ENCODE results near the gene SLC25A20.
"Not testable (repeated sequence)": the region's sequence is repeated elsewhere in the genome, so short reads cannot be mapped to it uniquely, and the experiment has no call there.

SLC25A20 gene

GRCh38 chr3:48845170-48845569 is 53.5 kb downstream of the SLC25A20 start:
- DNase-seq = peak; percentile 6 to 10

- no peak for DNase-seq
Measured at GRCh38 chr3:48837163-48837562, 61.5 kb downstream of the SLC25A20 start.

- no peak for DNase-seq
Measured at GRCh38 chr3:48835650-48836366, 62.9 kb downstream of the SLC25A20 start.

- peak; percentile 64 to 68 for DNase-seq
Measured at GRCh38 chr3:48832684-48833083, 66.0 kb downstream of the SLC25A20 start.

GRCh38 chr3:48830715-48831114 is 68.0 kb downstream of the SLC25A20 start:
- no peak for DNase-seq

- not testable (repeated sequence) for DNase-seq
Measured at GRCh38 chr3:48829525-48829924, 69.2 kb downstream of the SLC25A20 start.

GRCh38 chr3:48827874-48828273 is 70.8 kb downstream of the SLC25A20 start:
- not testable (repeated sequence) for DNase-seq

GRCh38 chr3:48826451-48826850 is 72.2 kb downstream of the SLC25A20 start:
- DNase-seq = peak; percentile 16 to 30

- DNase-seq = no peak
Measured at GRCh38 chr3:48820612-48821324, 77.9 kb downstream of the SLC25A20 start.

- DNase-seq = no peak
Measured at GRCh38 chr3:48819234-48820221, 79.2 kb downstream of the SLC25A20 start.

- no peak for DNase-seq
Measured at GRCh38 chr3:48811524-48811923, 87.2 kb downstream of the SLC25A20 start.

All from inflammatory macrophage (primary cell).